GM12891 (cell line): ENCODE data around the gene KCNG2.

Experiments used
- PAX5 ChIP-seq: IDR thresholded peaks from 2 replicates; pipeline ENCODE4 v1.6.1; 2011; ENCODE audit warnings: low read length, moderate library complexity, mild to moderate bottlenecking; ENCODE audit not compliant: insufficient read depth, severe bottlenecking
- POLR2A ChIP-seq: IDR thresholded peaks from 2 replicates; pipeline ENCODE4 v1.6.1; 2011; ENCODE audit warnings: low read depth, low read length, control low read depth
- POLR2AphosphoS5 ChIP-seq: IDR thresholded peaks from 2 replicates; pipeline ENCODE4 v1.6.1; 2011; ENCODE audit warnings: low read depth, low read length, control low read depth
- POU2F2 ChIP-seq: IDR thresholded peaks from 2 replicates; pipeline ENCODE4 v1.6.1; 2011; ENCODE audit warnings: low read depth, mild to moderate bottlenecking, control low read depth, low read length, moderate library complexity
- SPI1 ChIP-seq: IDR thresholded peaks from 2 replicates; pipeline ENCODE4 v1.6.1; 2011; ENCODE audit warnings: low read depth, low read length, control low read depth
- TAF1 ChIP-seq: IDR thresholded peaks from 2 replicates; pipeline ENCODE4 v1.6.1; 2011; ENCODE audit warnings: low read depth, low read length, control low read depth

GRCh38 chr18:79799619-79800370, 2.1 kb downstream of the KCNG2 start:
- TF ChIP-seq POLR2AphosphoS5 (no peak), POLR2A (no peak), PAX5 (no peak), TAF1 (no peak), POU2F2 (no peak), SPI1 (no peak)
